Smooth muscle cell of the pulmonary artery (primary cell): ENCODE results near the gene PPP1R3F. TPM values are rescaled to one million over a fixed set of nuclear protein-coding genes. Genes with fewer than 3 reads are reported as not detected.

Experiments used
- total RNA-seq: library from RNA; depleted of rRNA; stranded (reverse); fragments of >200 nt; gene quantifications from 2 replicates; pipeline ENCODE4 v1.2.3, GENCODE V29; 2014

The PPP1R3F gene
- total RNA-seq: 6.8 and 8.5 TPM in 2 replicates

GRCh38 chrX:49269767-49270248, at the start of gene PPP1R3F:
Gene PPP1R3F, plus strand, starts transcription at chrX:49269793. Its CDS starts 77 bp downstream, at chrX:49269870.

GRCh38 chrX:49233176-49233575, 36.4 kb upstream of the PPP1R3F start, which contains the start of gene CACNA1F:
Gene CACNA1F, minus strand, starts transcription at chrX:49233340. Its CDS starts 31 bp downstream, at chrX:49233309.

DNA sequence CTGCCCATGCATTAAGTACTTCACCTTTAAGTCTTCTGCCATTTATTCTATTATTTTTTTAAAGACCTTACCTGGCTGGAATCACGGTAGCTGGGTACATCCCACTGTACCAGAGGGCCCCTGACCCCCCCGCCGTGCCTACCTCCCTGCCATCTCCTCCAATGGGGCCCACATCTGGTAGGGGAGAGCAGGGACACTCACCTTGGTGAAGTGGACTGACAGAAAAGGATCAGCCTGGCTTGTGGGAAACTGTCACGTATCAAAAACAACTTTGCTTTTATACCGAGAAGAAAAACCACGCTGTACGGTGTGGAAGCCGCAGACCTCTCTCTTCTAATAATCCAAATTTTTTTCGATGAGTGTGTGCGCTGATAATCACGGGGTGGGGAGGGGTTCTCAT, 5.1 kb upstream of the PPP1R3F start, which contains the start of gene FOXP3:
TSS of gene FOXP3 (minus strand) at position 251 of the 400 bp plus-strand sequence. CDS start 6,205 bp downstream, outside the sequence.

DNA sequence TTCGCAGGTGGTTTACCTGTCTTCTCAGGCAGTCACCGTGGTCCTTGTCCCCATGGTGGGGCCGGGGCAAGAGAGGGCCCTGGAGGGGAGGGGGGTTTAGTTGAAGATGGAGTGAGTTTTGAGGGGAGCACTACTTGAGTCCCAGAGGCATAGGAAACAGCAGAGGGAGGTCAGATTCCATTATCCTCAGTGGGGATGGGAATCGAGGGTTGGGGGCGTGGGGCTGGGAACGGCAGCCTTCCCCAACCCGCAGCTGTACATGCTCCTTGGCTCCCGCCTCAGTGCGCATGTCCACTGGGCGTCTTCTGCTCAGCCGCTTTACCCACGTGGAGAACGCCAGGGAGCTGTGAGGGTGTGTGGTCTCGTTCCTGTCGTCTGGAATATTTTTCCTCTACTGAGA, 33.8 kb downstream of the PPP1R3F start, which contains the start of gene GAGE10:
TSS of gene GAGE10 (plus strand) at position 301 of the 400 bp plus-strand sequence. CDS start 1,214 bp downstream, outside the sequence.

GRCh38 chrX:49321737-49322136, 52.1 kb downstream of the PPP1R3F start, which contains the start of gene GAGE12J:
Gene GAGE12J, plus strand, starts transcription at chrX:49322037. Its CDS starts 1,157 bp downstream, at chrX:49323194.

GRCh38 chrX:49331282-49331681, 61.7 kb downstream of the PPP1R3F start, which contains the start of gene GAGE13:
Gene GAGE13, plus strand, starts transcription at chrX:49331582. Its CDS starts 1,156 bp downstream, at chrX:49332738.

Other genes with a start within 250 kb of the PPP1R3F start
- 51.7 and 53.5 TPM in 2 replicates for gene TFE3, start 226.4 kb upstream of the PPP1R3F start, total RNA-seq
- gene CCDC120, start 210.8 kb upstream of the PPP1R3F start, total RNA-seq: 0.98 and 1.3 TPM in 2 replicates
- gene PRAF2, start 195.8 kb upstream of the PPP1R3F start, total RNA-seq: 28.1 and 28.6 TPM in 2 replicates
- 42.9 and 44.4 TPM in 2 replicates for gene WDR45, start 189.9 kb upstream of the PPP1R3F start, total RNA-seq
- gene GPKOW, start 146.1 kb upstream of the PPP1R3F start, total RNA-seq: 18.2 and 18.9 TPM in 2 replicates
- 2.2 and 4.2 TPM in 2 replicates for gene MAGIX, start 107.0 kb upstream of the PPP1R3F start, total RNA-seq
- 21.6 and 22.8 TPM in 2 replicates for gene PLP2, start 97.9 kb upstream of the PPP1R3F start, total RNA-seq
- 8.6 and 15.0 TPM in 2 replicates for gene PRICKLE3, start 83.4 kb upstream of the PPP1R3F start, total RNA-seq
- gene SYP, start 69.6 kb upstream of the PPP1R3F start, total RNA-seq: 0.52 and 0.59 TPM in 2 replicates
- gene CACNA1F, start 36.5 kb upstream of the PPP1R3F start, total RNA-seq: not detected in 2 replicates
- gene CCDC22, start 34.3 kb upstream of the PPP1R3F start, total RNA-seq: 13.0 and 13.8 TPM in 2 replicates
- gene FOXP3, start 5.1 kb upstream of the PPP1R3F start, total RNA-seq: 0.07 and 0.13 TPM in 2 replicates
- gene GAGE10, start 33.9 kb downstream of the PPP1R3F start, total RNA-seq: not detected in 2 replicates
- not detected in 2 replicates for gene GAGE12J, start 52.2 kb downstream of the PPP1R3F start, total RNA-seq
- gene GAGE13, start 61.8 kb downstream of the PPP1R3F start, total RNA-seq: not detected in 2 replicates